Measurements from ENCODE around the gene PCSK9. TPM values are rescaled to one million over a fixed set of nuclear protein-coding genes. Genes with fewer than 3 reads are reported as not detected.

Gene PCSK9
- total and polyA plus RNA-seq, 2 of the 4 experiments (the other 2 are of a cell fraction), result under 0.01 to 0.17 TPM

DNA sequence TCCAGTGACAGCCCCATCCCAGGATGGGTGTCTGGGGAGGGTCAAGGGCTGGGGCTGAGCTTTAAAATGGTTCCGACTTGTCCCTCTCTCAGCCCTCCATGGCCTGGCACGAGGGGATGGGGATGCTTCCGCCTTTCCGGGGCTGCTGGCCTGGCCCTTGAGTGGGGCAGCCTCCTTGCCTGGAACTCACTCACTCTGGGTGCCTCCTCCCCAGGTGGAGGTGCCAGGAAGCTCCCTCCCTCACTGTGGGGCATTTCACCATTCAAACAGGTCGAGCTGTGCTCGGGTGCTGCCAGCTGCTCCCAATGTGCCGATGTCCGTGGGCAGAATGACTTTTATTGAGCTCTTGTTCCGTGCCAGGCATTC is 24.2 kb downstream of the PCSK9 start:
- H4K91ac ChIP-seq (ENCODE audit: insufficient read depth, low read depth, low read length), result no peak overlapping the region
- DNase-seq (no peak), ATAC-seq (ENCODE audit: low read depth) (no peak)
- no peak overlapping the region for H2AK9ac ChIP-seq (replicated peaks; ENCODE audit: low read depth, low read length, poor library complexity)
- H4K20me1 ChIP-seq (ENCODE audit: insufficient read depth, low read length), result peaks cover 18% of the 10 kb centered on the region
- no peak overlapping the region for H2BK120ac ChIP-seq (ENCODE audit: low read depth, low read length)
- H4K8ac ChIP-seq (ENCODE audit: low read depth in 2 of 2, low read length in 2 of 2), result no peak overlapping the region
- ChIA-PET POLR2A (ENCODE audit: unreplicated experiment) (no interaction called here), CTCF (no interaction called here)
- H3K9me1 ChIP-seq (ENCODE audit: insufficient read depth, low read length), result peaks cover 25% of the 10 kb centered on the region
- H3K4me1 ChIP-seq (ENCODE audit: control insufficient read depth, insufficient read depth, low read length), result peaks cover 6% of the 10 kb centered on the region
- peaks cover 16% of the 10 kb centered on the region for H3K27me3 ChIP-seq (ENCODE audit: control insufficient read depth, insufficient read depth, low read length)
- no peak overlapping the region for H2BK20ac ChIP-seq (ENCODE audit: low read depth, low read length)
- H2BK5ac ChIP-seq (ENCODE audit: low read depth, low read length, poor library complexity, severe bottlenecking), result no peak overlapping the region
- H3K36me3 ChIP-seq (ENCODE audit: control insufficient read depth, insufficient read depth, low read length), result peaks cover 13% of the 10 kb centered on the region
- BruUV-seq (replicated peaks), result no TSS peak
- WGBS, 2 experiments (ENCODE audit: extremely low coverage in 2 of 2, insufficient read length in 1 of 2), result 60% methylated on average over 1 of the region's 9 CpGs; no CpG with 5 or more reads in 1 of the 2 experiments
- H3K79me1 ChIP-seq (ENCODE audit: low read depth in 1 of 2, low read length in 2 of 2), result no peaks in the 10 kb centered on the region
- no peak overlapping the region for H2AK5ac ChIP-seq (ENCODE audit: low read depth, low read length)
- H2BK15ac ChIP-seq (ENCODE audit: low read depth, low read length), result no peak overlapping the region
- no peak overlapping the region for H3K14ac ChIP-seq (replicated peaks; ENCODE audit: low read depth, low read length)
- TF ChIP-seq RCOR1 (IDR thresholded peaks at IDR 0.05; ENCODE audit: insufficient replicate concordance, low read length), result no peak
- H4K5ac ChIP-seq (ENCODE audit: low read depth, low read length), result no peak overlapping the region
- no peak overlapping the region for H3K23ac ChIP-seq (ENCODE audit: low read depth, low read length)
- no peak overlapping the region for H3K4me3 ChIP-seq (ENCODE audit: insufficient read depth, low read depth, low read length)
- no peaks in the 10 kb centered on the region for H3K9me3 ChIP-seq (ENCODE audit: control insufficient read depth, insufficient read depth, low read length)
- in situ Hi-C loops (cut with MboI; ENCODE audit: low sequenced_read_pairs) (no loop called here), intact Hi-C loops (cut with micrococcal nuclease) (no loop called here), dilution Hi-C loops (cut with HindIII; ENCODE audit: low sequenced_read_pairs, unreplicated experiment) (no loop called here)
- H3K4me2 ChIP-seq (ENCODE audit: low read depth, low read length), result no peak overlapping the region
- H3K27ac ChIP-seq (ENCODE audit: insufficient read depth, low read length), result no peak overlapping the region
- no peak overlapping the region for H3K56ac ChIP-seq (ENCODE audit: extremely low read depth, insufficient read depth, low read length)
- H3K18ac ChIP-seq (ENCODE audit: low read depth, low read length), result no peak overlapping the region
- H2AFZ ChIP-seq (replicated peaks; ENCODE audit: low read length, poor library complexity), result no peak overlapping the region
- H3K4ac ChIP-seq (ENCODE audit: low read depth, low read length), result no peak overlapping the region
- no peak overlapping the region for H3K9ac ChIP-seq (ENCODE audit: low read depth, low read length)

All from IMR-90 (cell line).